Neural cell (in vitro differentiated cells): ENCODE results near the gene TSPAN11. TPM values are rescaled to one million over a fixed set of nuclear protein-coding genes. Genes with fewer than 3 reads are reported as not detected.

Experiments used
- H2AFZ ChIP-seq: fragments of 200-600, 300-800 bp; sonication (generic), shearing (Covaris generic); 2 replicates; pipeline ENCODE4 v1.6.0; 2014; ENCODE audit warnings: low read depth, mild to moderate bottlenecking, antibody characterized with exemption, low read length, moderate library complexity
- H3F3A ChIP-seq: fragments of 200-600 bp; shearing (Covaris generic); 2 replicates; pipeline ENCODE4 v1.6.1; 2016; ENCODE audit warnings: mild to moderate bottlenecking, moderate library complexity, mixed read lengths, antibody characterized with exemption, low read length; ENCODE audit not compliant: insufficient read depth, poor library complexity, severe bottlenecking
- H3K27ac ChIP-seq: fragments of 200-600, 300-800 bp; sonication (generic), shearing (Covaris generic); 2 replicates; pipeline ENCODE4 v1.5.1; 2014; ENCODE audit warnings: mild to moderate bottlenecking, low read length, moderate library complexity
- H3K27me3 ChIP-seq: fragments of 300-800, 200-600 bp; sonication (generic), shearing (Covaris generic); 2 replicates; pipeline ENCODE4 v1.6.0; 2014; ENCODE audit warnings: mild to moderate bottlenecking, low read depth, low read length, moderate library complexity; ENCODE audit not compliant: insufficient read depth
- H3K36me3 ChIP-seq: fragments of 300-800, 200-600 bp; sonication (generic), shearing (Covaris generic); 2 replicates; pipeline ENCODE4 v1.5.1; 2014; ENCODE audit warnings: mild to moderate bottlenecking, antibody characterized with exemption, low read length, moderate library complexity; ENCODE audit not compliant: insufficient read depth
- H3K4me2 ChIP-seq: fragments of 300-800, 200-600 bp; sonication (generic), shearing (Covaris generic); 2 replicates; pipeline ENCODE4 v1.6.0; 2014; ENCODE audit warnings: mild to moderate bottlenecking, low read length
- H3K4me3 ChIP-seq: fragments of 300-800, 200-600 bp; sonication (generic), shearing (Covaris generic); 2 replicates; pipeline ENCODE4 v1.5.1; 2014; ENCODE audit warnings: mild to moderate bottlenecking, low read length, moderate library complexity
- H3K79me2 ChIP-seq: fragments of 200-600 bp; shearing (Covaris generic); replicated peaks from 2 replicates; pipeline ENCODE4 v1.6.0; 2014; ENCODE audit warnings: mild to moderate bottlenecking, low read length, moderate library complexity; ENCODE audit not compliant: insufficient read depth
- H3K9ac ChIP-seq: fragments of 300-800, 200-600 bp; sonication (generic), shearing (Covaris generic); 2 replicates; pipeline ENCODE4 v1.6.1; 2016; ENCODE audit warnings: mild to moderate bottlenecking, low read length, mixed read lengths
- H3K9me2 ChIP-seq: fragments of 200-600 bp; shearing (Covaris generic); 2 replicates; pipeline ENCODE4 v1.6.1; 2016; ENCODE audit warnings: mild to moderate bottlenecking, low read length, mixed read lengths; ENCODE audit not compliant: insufficient read depth
- H3K9me3 ChIP-seq: fragments of 200-600, 300-800 bp; sonication (generic), shearing (Covaris generic); 2 replicates; pipeline ENCODE4 v1.6.1; 2016; ENCODE audit warnings: mild to moderate bottlenecking, mixed run types, low read length, moderate library complexity, mixed read lengths
- H4K20me1 ChIP-seq: fragments of 200-600 bp; shearing (Covaris generic); 2 replicates; pipeline ENCODE4 v1.6.1; 2016; ENCODE audit warnings: mild to moderate bottlenecking, mixed run types; ENCODE audit not compliant: insufficient read depth
- CTCF ChIP-seq: fragments of 450-650 bp; IDR thresholded peaks from 2 replicates; pipeline ENCODE4 v1.5.1; 2014; ENCODE audit warnings: antibody characterized with exemption, mild to moderate bottlenecking, moderate library complexity; ENCODE audit not compliant: poor library complexity, severe bottlenecking
- EP300 ChIP-seq: fragments of 450-650 bp; conservative IDR thresholded peaks from 2 replicates; pipeline ENCODE4 v1.6.1; 2014; ENCODE audit warnings: antibody characterized with exemption, mild to moderate bottlenecking, moderate library complexity; ENCODE audit not compliant: poor library complexity, severe bottlenecking
- EZH2 ChIP-seq: fragments of 200-600, 300-800 bp; shearing (Covaris generic), sonication (generic); IDR thresholded peaks from 2 replicates; pipeline ENCODE4 v1.6.1; 2014; ENCODE audit warnings: antibody characterized with exemption, low read length, borderline replicate concordance, mild to moderate bottlenecking; ENCODE audit not compliant: insufficient read depth, poor library complexity, severe bottlenecking
- MXI1 ChIP-seq: fragments of 450-650 bp; conservative IDR thresholded peaks from 2 replicates; pipeline ENCODE4 v1.6.1; 2014; ENCODE audit warnings: antibody characterized with exemption, mild to moderate bottlenecking; ENCODE audit not compliant: poor library complexity, severe bottlenecking
- POLR2AphosphoS5 ChIP-seq: IDR thresholded peaks from 2 replicates; pipeline ENCODE4 v1.6.1; 2012
- RAD21 ChIP-seq: fragments of 450-650 bp; conservative IDR thresholded peaks from 2 replicates; pipeline ENCODE4 v1.6.1; 2014; ENCODE audit warnings: antibody characterized with exemption, mild to moderate bottlenecking, moderate library complexity
- REST ChIP-seq: IDR thresholded peaks from 2 replicates; pipeline ENCODE4 v1.6.1; 2012; ENCODE audit warnings: borderline replicate concordance
- SMC3 ChIP-seq: fragments of 450-650 bp; conservative IDR thresholded peaks from 2 replicates; pipeline ENCODE4 v1.6.1; 2014; ENCODE audit warnings: antibody characterized with exemption, mild to moderate bottlenecking, moderate library complexity; ENCODE audit not compliant: poor library complexity
- TAF1 ChIP-seq: IDR thresholded peaks from 2 replicates; pipeline ENCODE4 v1.6.1; 2012; ENCODE audit warnings: low read depth
- polyA plus RNA-seq: library from polyadenylated mRNA; depleted of rRNA; stranded (reverse); fragments of >200 nt; gene quantifications from 2 replicates; pipeline ENCODE4 v1.2.3, GENCODE V29; 2014

TSPAN11 gene
- polyA plus RNA-seq, 1 donor from 2014 or later = 5.6 TPM

GRCh38 chr12:30968211-30968610 is 41.7 kb downstream of the TSPAN11 start:
- H3K27ac ChIP-seq = no peak overlapping the region
- no peak overlapping the region for H3K4me2 ChIP-seq
- no peaks in the 10 kb centered on the region for H4K20me1 ChIP-seq

GRCh38 chr12:30969006-30969405 is 42.5 kb downstream of the TSPAN11 start:
- H3K4me3 ChIP-seq = no peak overlapping the region
- H3K9ac ChIP-seq = no peak overlapping the region
- no peak for TF ChIP-seq TAF1
- no peak for TF ChIP-seq REST
- no peak for TF ChIP-seq EZH2
- H2AFZ ChIP-seq = no peak overlapping the region
- no peaks in the 10 kb centered on the region for H3K9me3 ChIP-seq
- no peaks in the 10 kb centered on the region for H3K79me2 ChIP-seq
- H3K4me2 ChIP-seq = no peak overlapping the region
- no peak overlapping the region for H3K27ac ChIP-seq
- H3F3A ChIP-seq = no peaks in the 10 kb centered on the region
- no peaks in the 10 kb centered on the region for H3K36me3 ChIP-seq
- no peaks in the 10 kb centered on the region for H4K20me1 ChIP-seq
- H3K27me3 ChIP-seq = no peaks in the 10 kb centered on the region
- H3K9me2 ChIP-seq = no peaks in the 10 kb centered on the region

More at GRCh38 chr12:30968211-30968610, 41.7 kb downstream of the TSPAN11 start:
- no peaks in the 10 kb centered on the region for H3K9me3 ChIP-seq
- H3K36me3 ChIP-seq = no peaks in the 10 kb centered on the region
- no peak overlapping the region for H2AFZ ChIP-seq
- TF ChIP-seq REST (no peak), CTCF (no peak), RAD21 (no peak), EZH2 (no peak), TAF1 (no peak), POLR2AphosphoS5 (no peak), SMC3 (no peak), MXI1 (no peak), EP300 (no peak)
- no peaks in the 10 kb centered on the region for H3K9me2 ChIP-seq
- no peak overlapping the region for H3K4me3 ChIP-seq
- H3F3A ChIP-seq = no peaks in the 10 kb centered on the region
- no peaks in the 10 kb centered on the region for H3K27me3 ChIP-seq
- H3K9ac ChIP-seq = no peak overlapping the region
- no peaks in the 10 kb centered on the region for H3K79me2 ChIP-seq
